Lung (tissue), 12 donors: ENCODE measurements around the gene DMBX1. TPM values are rescaled to one million over a fixed set of nuclear protein-coding genes. Genes with fewer than 3 reads are reported as not detected.

Source experiments
- ATAC-seq: fragments of 200-7000 bp; cut with Tn5 transposase; one replicate; pipeline ENCODE4 v1.9.1; 2020; ENCODE audit warnings: moderate number of reproducible peaks; ENCODE audit not compliant: insufficient read depth, low FRiP score
- DNase-seq, 3 donors: peaks; one replicate each; pipeline ENCODE4 v3.0.0-alpha.2; 2013 to 2017
- H3K27ac ChIP-seq, 2 donors: one replicate each; pipeline ENCODE4 v1.5.1; 2013; ENCODE audit warnings: mild to moderate bottlenecking in 2 of 2, moderate library complexity in 2 of 2, control low read depth in 1 of 2, inconsistent platforms in 1 of 2, low read depth in 1 of 2, low read length in 1 of 2
- H3K27me3 ChIP-seq, 3 donors: one replicate each; pipeline ENCODE4 v1.5.1; 2013; ENCODE audit warnings: low read length in 2 of 3; ENCODE audit not compliant: control insufficient read depth in 3 of 3, insufficient read depth in 3 of 3
- H3K36me3 ChIP-seq, 4 donors: one replicate each; pipeline ENCODE4 v1.5.1; 2013; ENCODE audit warnings: low read length in 4 of 4, mild to moderate bottlenecking in 1 of 4, moderate library complexity in 1 of 4; ENCODE audit not compliant: control insufficient read depth in 4 of 4, insufficient read depth in 4 of 4
- H3K4me1 ChIP-seq, 5 donors: one replicate each; pipeline ENCODE4 v1.5.1; 2013; ENCODE audit warnings: low read length in 5 of 5, mild to moderate bottlenecking in 2 of 5, moderate library complexity in 1 of 5; ENCODE audit not compliant: control insufficient read depth in 5 of 5, insufficient read depth in 5 of 5
- H3K4me3 ChIP-seq: one replicate; pipeline ENCODE4 v1.5.1; 2013; ENCODE audit warnings: mild to moderate bottlenecking, control low read depth, moderate library complexity
- H3K9ac ChIP-seq, 2 donors: one replicate each; pipeline ENCODE4 v1.5.1; 2013; ENCODE audit warnings: low read length in 2 of 2, control low read depth in 1 of 2; ENCODE audit not compliant: insufficient read depth in 1 of 2
- H3K9me3 ChIP-seq, 4 donors: one replicate each; pipeline ENCODE4 v1.5.1; 2013; ENCODE audit warnings: low read length in 3 of 4, mild to moderate bottlenecking in 1 of 4, moderate library complexity in 1 of 4; ENCODE audit not compliant: control insufficient read depth in 4 of 4, insufficient read depth in 3 of 4
- CTCF ChIP-seq: IDR thresholded peaks from 2 replicates; pipeline ENCODE4 v1.5.1; 2012; ENCODE audit warnings: mild to moderate bottlenecking; ENCODE audit errors: control extremely low read depth, extremely low read depth
- WGBS, 2 donors: extraction: QIAGEN DNeasy Blood & Tissue Kit; methylation state at CpG; one replicate each; pipeline ENCODE4 v1.1.7; 2013; 5-methylcytosine and 5-hydroxymethylcytosine counted together
- polyA plus RNA-seq, 2 donors: library from polyadenylated mRNA; stranded (reverse); fragments of 200-250 nt; gene quantifications; one replicate each; pipeline ENCODE4 v1.2.1, GENCODE V29; 2013
- total RNA-seq, 2 donors: library from RNA; depleted of rRNA in 1 of 2; stranded (reverse); fragments of >200 nt in 1 of 2; gene quantifications; one replicate each; pipeline ENCODE4 v1.2.1, GENCODE V29; 2014 to 2021
- donor health status: control.
- donor health status: control.
- donor health status: Bipolar disorder and iron deficiency.
- donor health status: healthy.
- donor health status: DM: yes; HTN: yes; CAD: no.

The DMBX1 gene
- total and polyA plus RNA-seq, 4 donors, result 0.01 to 0.09 TPM; not detected in 2

- ATAC-seq (no peak), DNase-seq (no peak)
- no peak overlapping the region for H3K9ac ChIP-seq
- H3K27ac ChIP-seq, result no peak overlapping the region
- H3K36me3 ChIP-seq, result no peaks in the 10 kb centered on the region
- 94 to 96% methylated on average over 18 to 19 of the region's 19 CpGs for WGBS, 2 donors
- H3K27me3 ChIP-seq, result peaks cover 0 to 3% (median 2%) of the 10 kb centered on the region in 3 donors
- H3K4me3 ChIP-seq, result no peak overlapping the region
- no peaks in the 10 kb centered on the region for H3K4me1 ChIP-seq
- no peaks in the 10 kb centered on the region for H3K9me3 ChIP-seq
- TF ChIP-seq CTCF, result no peak
These were observed 20.8 kb downstream of the DMBX1 start for GRCh38 chr1:46510341-46510997.

- no peak for ATAC-seq
- Histone ChIP-seq H3K9me3 (no peaks in the 10 kb centered on the region), H3K4me3 (no peak overlapping the region), H3K9ac (no peak overlapping the region), H3K27ac (no peak overlapping the region), H3K4me1 (no peaks in the 10 kb centered on the region), H3K27me3 (peaks cover 0 to 3% (median 2%) of the 10 kb centered on the region in 3 donors), H3K36me3 (no peaks in the 10 kb centered on the region)
- no peak for DNase-seq
- no peak for TF ChIP-seq CTCF
- WGBS, 2 donors, result 70 to 89% methylated on average over 8 of the region's 8 CpGs
These were observed 21.3 kb downstream of the DMBX1 start for GRCh38 chr1:46510998-46511365.

GRCh38 chr1:46512135-46512791 lies 22.6 kb downstream of the DMBX1 start:
- Histone ChIP-seq H3K4me1 (peaks cover 0 to 3% (median 0%) of the 10 kb centered on the region in 5 donors), H3K9me3 (no peaks in the 10 kb centered on the region), H3K27ac (no peak overlapping the region), H3K36me3 (no peaks in the 10 kb centered on the region), H3K9ac (no peak overlapping the region), H3K4me3 (no peak overlapping the region), H3K27me3 (peaks cover 0 to 3% (median 2%) of the 10 kb centered on the region in 3 donors)
- DNase-seq (no peak), ATAC-seq (no peak)
- 83 to 84% methylated on average over 23 of the region's 23 CpGs for WGBS, 2 donors
- TF ChIP-seq CTCF, result no peak
